Measurements from ENCODE around the gene TMEM50B. TPM values are rescaled to one million over a fixed set of nuclear protein-coding genes. Genes with fewer than 3 reads are reported as not detected.

TMEM50B gene
- total and polyA plus RNA-seq, 2 of the 8 experiments (the other 6 are each of a cell fraction or from before 2014, with no cell fraction given): 16.8 to 20.5 TPM

DNA sequence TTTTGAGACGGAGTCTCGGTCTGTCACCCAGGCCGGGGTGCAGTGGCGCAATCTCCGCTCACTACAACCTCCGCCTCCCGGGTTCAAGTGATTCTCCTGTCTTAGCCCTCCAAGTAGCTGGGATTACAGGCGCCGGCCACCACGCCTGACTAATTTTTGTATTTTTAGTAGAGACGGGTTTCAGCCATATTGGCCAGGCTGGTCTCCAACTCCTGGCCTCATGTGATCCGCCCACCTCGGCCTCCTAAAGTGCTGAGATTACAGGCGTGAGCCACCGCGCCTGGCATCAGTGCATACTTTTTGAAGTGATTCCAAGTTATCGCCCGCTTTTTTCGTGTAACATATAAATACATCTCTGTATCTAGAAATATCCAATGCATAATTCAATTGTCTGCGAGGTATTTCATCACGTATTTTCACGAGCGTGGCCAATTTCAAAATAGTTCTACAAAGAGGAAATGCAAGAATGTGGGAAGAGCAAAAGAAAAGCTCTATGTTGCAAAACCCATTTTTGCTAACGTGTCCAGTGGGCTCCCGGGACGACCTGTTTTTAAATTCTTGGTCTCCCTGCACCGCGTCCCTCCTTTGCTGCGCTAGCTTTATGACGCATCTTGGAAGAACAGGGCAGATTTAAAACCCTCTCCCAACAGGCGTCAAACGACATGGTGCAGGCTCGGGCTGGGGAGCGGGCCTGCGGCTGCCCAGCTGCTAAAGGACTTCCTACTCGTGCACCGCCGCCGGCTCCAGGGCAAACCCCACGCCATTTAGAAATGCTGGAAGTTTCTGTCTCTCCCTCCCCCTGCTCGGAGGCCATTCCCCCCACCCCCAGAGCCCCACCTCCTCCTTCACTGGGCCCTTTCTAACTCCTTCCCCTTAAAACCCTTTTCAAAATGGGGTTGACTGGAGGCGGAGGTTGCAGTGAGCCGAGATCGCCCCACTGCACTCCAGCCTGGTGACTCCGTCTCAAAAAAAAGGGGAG, 77.5 kb downstream of the TMEM50B start:
- no peak overlapping the region for H3K4ac ChIP-seq (replicated peaks; ENCODE audit: insufficient read length, low read depth, low read length)
- peaks cover 5% of the 10 kb centered on the region; the same call in 1 of the 2 replicates for H3K23me2 ChIP-seq (ENCODE audit: low read depth, low read length)
- CTCF ChIA-PET (ENCODE audit: partially characterized antibody): interaction anchor here (0.6 to 1.9 kb wide), 2 partner anchors 17 to 450 kb away, joined by 3 to 6 read pairs; no protein-coding TSS in a partner anchor
- FAIRE-seq: no peak
- H3K18ac ChIP-seq (ENCODE audit: extremely low read depth, low read length): peak overlapping the region; percentile 83
- peak overlapping the region; percentile 12 for H4K5ac ChIP-seq (ENCODE audit: insufficient read length, low read depth, low read length)
- H4K91ac ChIP-seq (replicated peaks; ENCODE audit: insufficient read length, low read length): no peak overlapping the region
- peaks cover 0 to 2% of the 10 kb centered on the region in 2 experiments; a peak in 1 of 4 replicates for H3K9me3 ChIP-seq (ENCODE audit: insufficient read depth in 2 of 2, low read depth in 1 of 2, low read length in 1 of 2)
- H3K56ac ChIP-seq (replicated peaks; ENCODE audit: insufficient read length, low read depth, low read length): no peak overlapping the region
- no peaks in the 10 kb centered on the region for H3K79me1 ChIP-seq (ENCODE audit: low read depth, low read length)
- no peak overlapping the region for H2AFZ ChIP-seq (ENCODE audit: low read length)
- H3K14ac ChIP-seq (ENCODE audit: insufficient read length): no peak overlapping the region
- DNase-seq (ENCODE audit: low read depth in 1 of 2, low spot score in 2 of 2): peak in 1 of 2 experiments; percentile 64
- peaks cover 0 to 2% of the 10 kb centered on the region in 2 experiments for H4K20me1 ChIP-seq (replicated peaks in 1 of 2; ENCODE audit: control insufficient read depth in 1 of 2, insufficient read depth in 2 of 2, low read length in 2 of 2)
- H3K4me2 ChIP-seq (ENCODE audit: insufficient read depth in 1 of 2, low read depth in 2 of 2, low read length in 2 of 2): peak overlapping the region; percentile 54 to 79; a peak in 3 of 4 replicates
- H3K27ac ChIP-seq (ENCODE audit: low read depth, low read length): no peak overlapping the region
- POLR2A ChIA-PET (ENCODE audit: partially characterized antibody): interaction anchor here (0.6 to 1.6 kb wide), 8 partner anchors 9 to 332 kb away, joined by 3 to 6 read pairs (median 4); partner anchors contain the start of gene IFNAR1
- H2BK12ac ChIP-seq (ENCODE audit: low read depth, low read length): peak overlapping the region; percentile 68; the same call in 1 of the 2 replicates
- peak overlapping the region; percentile 90; the same call in 1 of the 2 replicates for H2BK20ac ChIP-seq (ENCODE audit: low read length)
- H2BK5ac ChIP-seq (ENCODE audit: low read depth, low read length): 0 out of 2 replicates have a peak overlapping the region, but pooled peaks have one; percentile 30
- H4K8ac ChIP-seq (ENCODE audit: extremely low read depth, insufficient read depth, low read length): peak overlapping the region; percentile 84; the same call in 1 of the 2 replicates
- H3K4me3 ChIP-seq (ENCODE audit: extremely low read depth in 1 of 4, insufficient read depth in 2 of 4, low read depth in 3 of 4, low read length in 4 of 4): peak overlapping the region; percentile 10 to 95 (median 66); a peak in 5 of 8 replicates
- no peak overlapping the region for H3K23ac ChIP-seq (ENCODE audit: insufficient read length)
- WGBS, 2 experiments (ENCODE audit: extremely low coverage in 1 of 2, insufficient coverage in 1 of 2, insufficient read length in 1 of 2, insufficient replicate concordance in 2 of 2, low coverage in 1 of 2, low lambda C conversion rate in 2 of 2, missing lambda C conversion rate in 1 of 2): 52% methylated on average over 32 of the region's 45 CpGs; no CpG with 5 or more reads in 1 of the 2 experiments
- H3K36me3 ChIP-seq (ENCODE audit: control insufficient read depth in 2 of 4, insufficient read depth in 4 of 4, low read length in 3 of 4): no peaks in the 10 kb centered on the region
- H3K4me1 ChIP-seq (replicated peaks in 1 of 4; ENCODE audit: control insufficient read depth in 3 of 4, insufficient read depth in 4 of 4, low read length in 3 of 4): peaks cover 2 to 6% (median 3%) of the 10 kb centered on the region in 4 experiments
- no peak overlapping the region for H2BK15ac ChIP-seq (ENCODE audit: low read length)
- H2BK120ac ChIP-seq (replicated peaks; ENCODE audit: low read depth, low read length): no peak overlapping the region
- H2AK5ac ChIP-seq (ENCODE audit: low read depth, low read length): no peak overlapping the region
- no peaks in the 10 kb centered on the region for H3K27me3 ChIP-seq (replicated peaks in 1 of 4; ENCODE audit: control insufficient read depth in 3 of 4, extremely low read depth in 1 of 4, insufficient read depth in 3 of 4, low read length in 3 of 4)
- peaks cover 3 to 35% of the 10 kb centered on the region in 2 experiments; a peak in 3 of 4 replicates for H3K79me2 ChIP-seq (ENCODE audit: control insufficient read depth in 1 of 2, insufficient read depth in 2 of 2, low read length in 2 of 2)
- peak overlapping the region in 1 of 4 experiments; percentile 25; a peak in 1 of 7 replicates for H3K9ac ChIP-seq (replicated peaks in 1 of 4; ENCODE audit: extremely low read depth in 1 of 4, low read depth in 3 of 4, low read length in 3 of 4)
- peak; percentile 35; the same call in 1 of the 2 replicates for TF ChIP-seq TBP (IDR thresholded peaks at IDR 0.05; ENCODE audit: low read depth, low read length)
- TF ChIP-seq, protein P1, sequence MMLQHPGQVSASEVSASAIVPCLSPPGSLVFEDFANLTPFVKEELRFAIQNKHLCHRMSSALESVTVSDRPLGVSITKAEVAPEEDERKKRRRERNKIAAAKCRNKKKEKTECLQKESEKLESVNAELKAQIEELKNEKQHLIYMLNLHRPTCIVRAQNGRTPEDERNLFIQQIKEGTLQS (IDR thresholded peaks at IDR 0.05; ENCODE audit: insufficient read depth, low read depth, low read length): no peak
